ACC112 (cell line): ENCODE results near the gene TGFBI.

Experiments
- H2AFZ ChIP-seq: fragments of 200-600 bp; sonication (generic); one replicate; pipeline ENCODE4 v1.6.0; 2017; ENCODE audit warnings: antibody characterized with exemption, low read length; ENCODE audit not compliant: unreplicated experiment
- H3K27ac ChIP-seq: fragments of 200-600 bp; sonication (generic); 2 replicates; pipeline ENCODE4 v1.5.1; 2014; ENCODE audit warnings: low read depth, mild to moderate bottlenecking, antibody characterized with exemption, low read length, moderate library complexity
- H3K27me3 ChIP-seq: fragments of 200-600 bp; sonication (generic); 2 replicates; pipeline ENCODE4 v1.6.1; 2014; ENCODE audit warnings: mild to moderate bottlenecking, antibody characterized with exemption, low read length, moderate library complexity, mixed read lengths; ENCODE audit not compliant: insufficient read depth
- H3K36me3 ChIP-seq: fragments of 200-600 bp; sonication (generic); 2 replicates; pipeline ENCODE4 v1.6.1; 2016; ENCODE audit warnings: mild to moderate bottlenecking, antibody characterized with exemption, low read length, moderate library complexity, mixed read lengths; ENCODE audit not compliant: insufficient read depth
- H3K4me1 ChIP-seq: fragments of 200-600 bp; sonication (generic); one replicate; pipeline ENCODE4 v1.6.1; 2016; ENCODE audit warnings: low read length, mixed read lengths; ENCODE audit not compliant: insufficient read depth, unreplicated experiment, control insufficient read depth
- H3K4me3 ChIP-seq: fragments of 200-600 bp; sonication (generic); 2 replicates; pipeline ENCODE4 v1.5.1; 2014; ENCODE audit warnings: mild to moderate bottlenecking, low read depth, low read length
- H3K79me2 ChIP-seq: fragments of 200-600 bp; sonication (generic); one replicate; pipeline ENCODE4 v1.6.0; 2016; ENCODE audit warnings: low read length; ENCODE audit not compliant: control insufficient read depth, unreplicated experiment, insufficient read depth

TGFBI gene

GRCh38 chr5:136035837-136036236, 7.0 kb downstream of the TGFBI start:
- Histone ChIP-seq H3K4me1 (peaks cover 78% of the 10 kb centered on the region), H3K27ac (peak overlapping the region; percentile 57), H2AFZ (no peak overlapping the region), H3K4me3 (no peak overlapping the region), H3K27me3 (no peaks in the 10 kb centered on the region), H3K36me3 (peaks cover 65% of the 10 kb centered on the region), H3K79me2 (peaks cover 82% of the 10 kb centered on the region)

GRCh38 chr5:136036293-136036911, 7.6 kb downstream of the TGFBI start:
- H2AFZ ChIP-seq: no peak overlapping the region
- peaks cover 59% of the 10 kb centered on the region for H3K36me3 ChIP-seq
- no peak overlapping the region for H3K4me3 ChIP-seq
- H3K79me2 ChIP-seq: peaks cover 77% of the 10 kb centered on the region
- peak overlapping the region; percentile 57 for H3K27ac ChIP-seq
- H3K27me3 ChIP-seq: no peaks in the 10 kb centered on the region
- H3K4me1 ChIP-seq: peaks cover 78% of the 10 kb centered on the region

- Histone ChIP-seq H3K4me3 (no peak overlapping the region), H2AFZ (no peak overlapping the region), H3K79me2 (peaks cover 73% of the 10 kb centered on the region), H3K4me1 (peaks cover 78% of the 10 kb centered on the region), H3K27me3 (no peaks in the 10 kb centered on the region), H3K36me3 (peaks cover 57% of the 10 kb centered on the region), H3K27ac (peak overlapping the region; percentile 57)
Measured at GRCh38 chr5:136037001-136037705, 8.4 kb downstream of the TGFBI start.

GRCh38 chr5:136038635-136039034, 9.8 kb downstream of the TGFBI start:
- Histone ChIP-seq H3K79me2 (peaks cover 61% of the 10 kb centered on the region), H3K4me1 (peaks cover 74% of the 10 kb centered on the region), H3K4me3 (no peak overlapping the region), H3K27ac (peak overlapping the region; percentile 57), H3K36me3 (peaks cover 51% of the 10 kb centered on the region), H2AFZ (no peak overlapping the region), H3K27me3 (no peaks in the 10 kb centered on the region)

- Histone ChIP-seq H2AFZ (no peak overlapping the region), H3K36me3 (peaks cover 50% of the 10 kb centered on the region), H3K4me3 (no peak overlapping the region), H3K79me2 (peaks cover 57% of the 10 kb centered on the region), H3K4me1 (peaks cover 73% of the 10 kb centered on the region), H3K27ac (peak overlapping the region; percentile 56), H3K27me3 (no peaks in the 10 kb centered on the region)
Measured at GRCh38 chr5:136039202-136039601, 10.4 kb downstream of the TGFBI start.

- no peaks in the 10 kb centered on the region for H3K27me3 ChIP-seq
- no peak overlapping the region for H3K4me3 ChIP-seq
- no peak overlapping the region for H2AFZ ChIP-seq
- peak overlapping the region; percentile 56 for H3K27ac ChIP-seq
- peaks cover 49% of the 10 kb centered on the region for H3K36me3 ChIP-seq
- H3K4me1 ChIP-seq: peaks cover 59% of the 10 kb centered on the region
- peaks cover 44% of the 10 kb centered on the region for H3K79me2 ChIP-seq
Measured at GRCh38 chr5:136040746-136041415, 12.1 kb downstream of the TGFBI start.

GRCh38 chr5:136042156-136042555, 13.4 kb downstream of the TGFBI start:
- Histone ChIP-seq H3K4me3 (no peak overlapping the region), H3K27ac (peak overlapping the region; percentile 56), H3K4me1 (peaks cover 48% of the 10 kb centered on the region), H3K79me2 (peaks cover 37% of the 10 kb centered on the region), H3K27me3 (no peaks in the 10 kb centered on the region), H2AFZ (no peak overlapping the region), H3K36me3 (peaks cover 55% of the 10 kb centered on the region)

- H3K27ac ChIP-seq: peak overlapping the region; percentile 56
- H3K36me3 ChIP-seq: peaks cover 55% of the 10 kb centered on the region
- no peak overlapping the region for H2AFZ ChIP-seq
- no peak overlapping the region for H3K4me3 ChIP-seq
- H3K27me3 ChIP-seq: no peaks in the 10 kb centered on the region
- peaks cover 32% of the 10 kb centered on the region for H3K79me2 ChIP-seq
- peaks cover 47% of the 10 kb centered on the region for H3K4me1 ChIP-seq
Measured at GRCh38 chr5:136042665-136043121, 13.9 kb downstream of the TGFBI start.

- no peak overlapping the region for H3K4me3 ChIP-seq
- peak overlapping the region; percentile 56 for H3K27ac ChIP-seq
- H3K4me1 ChIP-seq: peaks cover 55% of the 10 kb centered on the region
- no peaks in the 10 kb centered on the region for H3K27me3 ChIP-seq
- peaks cover 28% of the 10 kb centered on the region for H3K79me2 ChIP-seq
- H2AFZ ChIP-seq: no peak overlapping the region
- peaks cover 57% of the 10 kb centered on the region for H3K36me3 ChIP-seq
Measured at GRCh38 chr5:136043551-136043950, 14.8 kb downstream of the TGFBI start.

- H3K27me3 ChIP-seq: no peaks in the 10 kb centered on the region
- H3K4me1 ChIP-seq: peaks cover 60% of the 10 kb centered on the region
- H3K27ac ChIP-seq: peak overlapping the region; percentile 56
- peaks cover 24% of the 10 kb centered on the region for H3K79me2 ChIP-seq
- H3K36me3 ChIP-seq: peaks cover 58% of the 10 kb centered on the region
- H3K4me3 ChIP-seq: no peak overlapping the region
- no peak overlapping the region for H2AFZ ChIP-seq
Measured at GRCh38 chr5:136043968-136044610, 15.3 kb downstream of the TGFBI start.
